GM21447 (cell line): ENCODE results near the gene PHF21A.
A peak's percentile ranks its signal among the peaks of the same experiment; 100 is the strongest.
"Not testable (repeated sequence)": the region's sequence is repeated elsewhere in the genome, so short reads cannot be mapped to it uniquely, and the experiment has no call there.

Experiments used
- ATAC-seq: cut with Tn5 transposase; IDR thresholded peaks from one replicate; pipeline ENCODE4 v1.9.1; 2021; ENCODE audit not compliant: unreplicated experiment

The PHF21A gene

GRCh38 chr11:45906096-45906682, 215.1 kb downstream of the PHF21A start:
- no peak for ATAC-seq

GRCh38 chr11:45905576-45905975, 215.7 kb downstream of the PHF21A start:
- not testable (repeated sequence) for ATAC-seq

GRCh38 chr11:45905095-45905494, 216.2 kb downstream of the PHF21A start:
- ATAC-seq: no peak

- ATAC-seq: no peak
These were observed 216.8 kb downstream of the PHF21A start for GRCh38 chr11:45904309-45904915.

GRCh38 chr11:45902452-45903380, 218.5 kb downstream of the PHF21A start:
- no peak for ATAC-seq

GRCh38 chr11:45901626-45902025, 219.6 kb downstream of the PHF21A start:
- ATAC-seq: no peak

- ATAC-seq: no peak
These were observed 220.2 kb downstream of the PHF21A start for GRCh38 chr11:45900916-45901617.

- ATAC-seq: peak; percentile 13
These were observed 221.0 kb downstream of the PHF21A start for GRCh38 chr11:45900175-45900800.

GRCh38 chr11:45899448-45900174, 221.6 kb downstream of the PHF21A start:
- peak; percentile 49 for ATAC-seq

GRCh38 chr11:45899086-45899447, 222.2 kb downstream of the PHF21A start:
- no peak for ATAC-seq

GRCh38 chr11:45897556-45897955, 223.7 kb downstream of the PHF21A start:
- no peak for ATAC-seq

GRCh38 chr11:45896422-45896984, 224.8 kb downstream of the PHF21A start:
- no peak for ATAC-seq

GRCh38 chr11:45895553-45896259, 225.5 kb downstream of the PHF21A start:
- no peak for ATAC-seq

GRCh38 chr11:45894555-45895247, 226.6 kb downstream of the PHF21A start:
- no peak for ATAC-seq

- no peak for ATAC-seq
These were observed 228.4 kb downstream of the PHF21A start for GRCh38 chr11:45892856-45893255.

GRCh38 chr11:45890886-45891550, 230.2 kb downstream of the PHF21A start:
- ATAC-seq: no peak

- ATAC-seq: no peak
These were observed 231.3 kb downstream of the PHF21A start for GRCh38 chr11:45889966-45890365.

- ATAC-seq: no peak
These were observed 231.7 kb downstream of the PHF21A start for GRCh38 chr11:45889555-45889954.
